ENCODE measurements around the gene CRAT.
A peak's percentile ranks its signal among the peaks of the same experiment; 100 is the strongest.

The CRAT gene

GRCh38 chr9:129079829-129080228 lies 30.8 kb downstream of the CRAT start:
- in situ Hi-C loops (cut with HindIII; ENCODE audit: low sequenced_read_pairs), result loop anchor here (10.0 kb wide), 1 partner anchor 45 kb away; the partner anchor contains the start of gene MIGA2
- TF ChIP-seq, protein P1, sequence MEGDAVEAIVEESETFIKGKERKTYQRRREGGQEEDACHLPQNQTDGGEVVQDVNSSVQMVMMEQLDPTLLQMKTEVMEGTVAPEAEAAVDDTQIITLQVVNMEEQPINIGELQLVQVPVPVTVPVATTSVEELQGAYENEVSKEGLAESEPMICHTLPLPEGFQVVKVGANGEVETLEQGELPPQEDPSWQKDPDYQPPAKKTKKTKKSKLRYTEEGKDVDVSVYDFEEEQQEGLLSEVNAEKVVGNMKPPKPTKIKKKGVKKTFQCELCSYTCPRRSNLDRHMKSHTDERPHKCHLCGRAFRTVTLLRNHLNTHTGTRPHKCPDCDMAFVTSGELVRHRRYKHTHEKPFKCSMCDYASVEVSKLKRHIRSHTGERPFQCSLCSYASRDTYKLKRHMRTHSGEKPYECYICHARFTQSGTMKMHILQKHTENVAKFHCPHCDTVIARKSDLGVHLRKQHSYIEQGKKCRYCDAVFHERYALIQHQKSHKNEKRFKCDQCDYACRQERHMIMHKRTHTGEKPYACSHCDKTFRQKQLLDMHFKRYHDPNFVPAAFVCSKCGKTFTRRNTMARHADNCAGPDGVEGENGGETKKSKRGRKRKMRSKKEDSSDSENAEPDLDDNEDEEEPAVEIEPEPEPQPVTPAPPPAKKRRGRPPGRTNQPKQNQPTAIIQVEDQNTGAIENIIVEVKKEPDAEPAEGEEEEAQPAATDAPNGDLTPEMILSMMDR (IDR thresholded peaks at IDR 0.05; ENCODE audit: low read depth, low read length, missing control alignments), result no peak
- no peak for DNase-seq (ENCODE audit: low read depth)
- peak overlapping the region; percentile 80 for H3K4me3 ChIP-seq (ENCODE audit: low read depth, low read length)

DNA sequence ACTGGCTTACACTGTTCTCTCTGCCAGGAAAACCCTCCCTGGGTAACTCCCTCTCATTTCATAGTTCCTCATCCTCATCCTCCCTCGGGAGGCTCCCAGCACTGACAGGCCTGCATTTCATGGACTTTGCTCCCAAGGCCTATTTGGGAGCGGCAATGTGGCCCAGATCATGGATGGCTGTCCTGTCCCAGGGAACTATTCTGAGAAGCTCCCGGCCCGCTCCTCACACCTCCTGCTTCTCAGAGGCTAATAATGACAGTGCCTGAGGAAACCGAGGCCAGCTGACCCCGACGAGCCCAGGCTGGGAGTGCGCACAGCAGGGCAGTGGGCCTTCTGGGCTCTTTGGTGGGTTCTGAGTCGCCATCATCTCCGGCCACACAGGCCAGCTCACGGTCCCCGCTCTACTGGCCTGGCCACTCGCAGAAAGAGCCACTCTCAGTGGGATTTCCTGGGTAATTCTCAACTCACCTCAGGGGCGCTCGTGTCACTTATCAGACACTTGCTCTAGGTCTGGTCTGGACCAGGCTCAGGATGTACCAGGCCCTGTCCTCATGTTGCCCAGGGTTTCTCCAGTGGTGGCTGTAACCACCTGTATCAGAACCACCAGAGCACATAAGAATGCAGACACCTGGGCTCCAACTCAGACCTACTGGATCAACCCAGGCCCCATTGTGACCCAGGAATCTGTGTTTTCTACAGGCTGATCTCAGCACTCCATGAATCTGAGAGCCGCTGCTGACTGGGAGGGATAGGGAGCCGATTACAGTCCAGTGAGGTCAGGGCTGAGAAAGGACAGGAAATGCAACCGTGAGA lies 31.7 kb downstream of the CRAT start:
- TF ChIP-seq, protein P1 (IDR thresholded peaks at IDR 0.05; ENCODE audit: low read depth, low read length, missing control alignments), result no peak
- in situ Hi-C loops (cut with HindIII; ENCODE audit: low sequenced_read_pairs), result no loop called here
- no peak for DNase-seq (ENCODE audit: low read depth)
- H3K4me3 ChIP-seq (ENCODE audit: low read depth, low read length), result no peak overlapping the region

- H3K4me3 ChIP-seq (ENCODE audit: low read depth, low read length), result no peak overlapping the region
- no peak for DNase-seq (ENCODE audit: low read depth)
- in situ Hi-C loops (cut with HindIII; ENCODE audit: low sequenced_read_pairs), result no loop called here
- TF ChIP-seq, protein P1 (IDR thresholded peaks at IDR 0.05; ENCODE audit: low read depth, low read length, missing control alignments), result no peak
These were observed 33.4 kb downstream of the CRAT start for GRCh38 chr9:129077236-129077635.

DNA sequence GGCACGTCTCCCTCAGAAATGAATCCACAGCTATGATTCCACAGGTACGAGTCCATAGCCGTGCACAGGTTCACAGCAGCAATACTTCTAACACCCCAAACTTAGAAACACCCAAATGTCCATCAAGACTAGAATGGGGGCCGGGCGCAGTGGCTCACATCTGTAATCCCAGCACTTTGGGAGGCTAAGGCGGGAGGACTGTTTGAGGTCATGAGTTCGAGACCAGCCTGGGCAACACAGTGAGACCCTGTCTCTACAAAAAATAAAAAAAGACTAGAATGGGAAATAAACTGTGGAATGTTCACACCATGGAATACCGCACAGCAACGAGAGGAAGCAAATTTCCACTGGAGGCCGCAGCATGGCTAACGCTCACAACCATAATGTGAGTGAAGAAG lies 34.0 kb downstream of the CRAT start:
- in situ Hi-C loops (cut with HindIII; ENCODE audit: low sequenced_read_pairs), result no loop called here
- no peak for DNase-seq (ENCODE audit: low read depth)
- TF ChIP-seq, protein P1 (IDR thresholded peaks at IDR 0.05; ENCODE audit: low read depth, low read length, missing control alignments), result no peak
- no peak overlapping the region for H3K4me3 ChIP-seq (ENCODE audit: low read depth, low read length)

GRCh38 chr9:129075996-129076639 lies 34.5 kb downstream of the CRAT start:
- H3K4me3 ChIP-seq (ENCODE audit: low read depth, low read length), result no peak overlapping the region
- DNase-seq (ENCODE audit: low read depth), result no peak
- in situ Hi-C loops (cut with HindIII; ENCODE audit: low sequenced_read_pairs), result no loop called here
- TF ChIP-seq, protein P1 (IDR thresholded peaks at IDR 0.05; ENCODE audit: low read depth, low read length, missing control alignments), result no peak

DNA sequence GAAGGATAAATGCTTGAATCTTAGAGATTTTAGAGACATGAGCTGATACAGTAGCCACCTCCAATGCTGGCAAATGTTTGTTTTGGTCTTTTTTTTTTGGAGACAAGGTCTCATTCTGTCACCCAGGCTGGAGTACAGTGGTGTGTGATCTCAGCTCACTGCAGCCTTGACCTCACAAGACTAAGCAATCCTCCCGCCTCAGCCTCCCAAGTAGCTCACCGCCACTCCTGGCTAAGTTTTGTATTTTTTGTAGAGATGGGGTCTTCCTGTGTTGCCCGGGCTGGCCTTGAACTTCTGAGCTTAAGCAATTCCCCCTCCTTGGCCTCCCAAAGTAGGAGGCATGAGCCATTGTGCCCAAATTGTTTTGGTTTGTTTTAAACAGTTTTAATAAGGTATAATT lies 36.5 kb downstream of the CRAT start:
- TF ChIP-seq, protein P1 (IDR thresholded peaks at IDR 0.05; ENCODE audit: low read depth, low read length, missing control alignments), result no peak
- DNase-seq (ENCODE audit: low read depth), result no peak
- in situ Hi-C loops (cut with HindIII; ENCODE audit: low sequenced_read_pairs), result no loop called here
- no peak overlapping the region for H3K4me3 ChIP-seq (ENCODE audit: low read depth, low read length)
